Inferior parietal cortex (tissue), 1 donor: Measurements from ENCODE around the gene CDX1.

ENCODE experiments used
- DNase-seq: peaks from one replicate; pipeline ENCODE4 v3.0.0-alpha.2; 2016; ENCODE audit errors: extremely low spot score

Gene CDX1

GRCh38 chr5:150166650-150167511 is at the start of gene CDX1:
CDX1 (plus strand) TSS chr5:150166778; CDS start chr5:150166877, 99 bp downstream.
- DNase-seq = no peak

GRCh38 chr5:150117945-150118560 is 48.5 kb upstream of the CDX1 start:
- DNase-seq = no peak

- no peak for DNase-seq
Measured at GRCh38 chr5:150118561-150119229, 47.9 kb upstream of the CDX1 start.

GRCh38 chr5:150119421-150120061 is 47.0 kb upstream of the CDX1 start:
- no peak for DNase-seq

GRCh38 chr5:150120062-150120441 is 46.5 kb upstream of the CDX1 start:
- DNase-seq = no peak

GRCh38 chr5:150120617-150121447 is 45.7 kb upstream of the CDX1 start:
- no peak for DNase-seq

- no peak for DNase-seq
Measured at GRCh38 chr5:150121448-150122157, 45.0 kb upstream of the CDX1 start.

GRCh38 chr5:150122158-150122510 is 44.4 kb upstream of the CDX1 start:
- no peak for DNase-seq

GRCh38 chr5:150122536-150123481 is 43.8 kb upstream of the CDX1 start:
- no peak for DNase-seq

- DNase-seq = no peak
Measured at GRCh38 chr5:150123542-150123941, 43.0 kb upstream of the CDX1 start.

GRCh38 chr5:150124111-150124557 is 42.4 kb upstream of the CDX1 start:
- no peak for DNase-seq

- DNase-seq = no peak
Measured at GRCh38 chr5:150124596-150124995, 42.0 kb upstream of the CDX1 start.

- DNase-seq = no peak
Measured at GRCh38 chr5:150125334-150125733, 41.2 kb upstream of the CDX1 start.

- no peak for DNase-seq
Measured at GRCh38 chr5:150126199-150126920, 40.2 kb upstream of the CDX1 start.

- DNase-seq = no peak
Measured at GRCh38 chr5:150126921-150127265, 39.7 kb upstream of the CDX1 start.

- DNase-seq = no peak
Measured at GRCh38 chr5:150129454-150129812, 37.1 kb upstream of the CDX1 start.

- peak; percentile 72 for DNase-seq
Measured at GRCh38 chr5:150129813-150130492, 36.6 kb upstream of the CDX1 start.

- no peak for DNase-seq
Measured at GRCh38 chr5:150130493-150130922, 36.1 kb upstream of the CDX1 start.
